Retina (tissue), 1 donor: ENCODE measurements around the gene GPR158.
A peak's percentile ranks its signal among the peaks of the same experiment; 100 is the strongest.

ENCODE experiments used
- DNase-seq: peaks from one replicate; pipeline ENCODE4 v3.0.0-alpha.2; 2016

Gene GPR158

DNA sequence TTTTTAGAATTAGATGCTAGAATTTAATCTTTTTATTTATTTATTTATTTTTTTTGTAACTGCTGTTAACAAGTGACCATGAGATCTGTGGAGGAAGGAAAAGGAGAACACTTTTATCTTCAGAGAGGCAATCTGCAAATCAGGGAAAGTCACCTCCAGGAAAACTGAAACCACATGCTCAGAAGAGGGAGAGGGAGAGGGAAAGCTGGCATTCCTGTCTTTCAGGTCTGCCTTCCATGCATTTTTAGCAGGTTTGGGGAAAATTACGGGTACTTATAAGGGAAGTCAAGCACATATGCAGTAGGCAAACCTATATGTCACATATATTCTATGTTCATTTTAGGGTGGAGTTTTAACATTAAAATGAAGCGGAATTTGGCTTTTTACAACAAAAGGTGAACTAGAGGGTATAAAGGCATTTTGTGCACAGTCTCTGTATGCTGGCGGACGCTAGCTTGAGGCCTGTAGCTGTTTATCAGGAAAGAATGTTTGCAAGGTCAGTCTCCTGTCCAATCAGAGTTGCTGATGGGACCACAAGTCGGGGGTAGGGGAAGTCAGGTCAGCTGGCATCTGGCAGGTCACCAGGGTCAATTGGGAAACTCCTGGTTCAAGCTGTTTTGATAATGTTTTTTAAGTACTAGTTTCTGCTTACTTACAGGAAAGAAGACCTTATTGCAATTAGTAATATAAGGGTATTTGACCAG is 333.5 kb downstream of the GPR158 start:
- no peak for DNase-seq

GRCh38 chr10:25509151-25509550 is 334.4 kb downstream of the GPR158 start:
- DNase-seq = no peak

DNA sequence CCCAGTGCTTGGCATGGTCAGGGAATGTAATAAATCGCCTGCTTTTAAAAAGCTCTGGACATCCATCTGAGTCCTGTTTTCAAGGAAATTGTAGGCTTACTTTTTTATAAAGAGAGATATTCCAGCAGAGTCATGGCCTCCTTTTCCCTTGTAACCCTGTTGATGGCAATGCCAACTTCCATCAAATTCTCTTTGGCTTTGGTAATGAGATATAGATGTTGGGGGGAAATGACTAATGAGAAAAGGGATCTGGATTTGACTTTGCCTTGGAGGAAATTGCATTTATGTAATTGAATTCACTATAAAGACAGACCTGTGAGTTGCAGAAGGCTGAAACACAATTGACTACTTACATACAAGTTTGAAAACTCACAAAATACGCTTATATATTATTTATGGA is 347.5 kb downstream of the GPR158 start:
- no peak for DNase-seq

- DNase-seq = no peak
Observed at GRCh38 chr10:25522946-25523608, 348.3 kb downstream of the GPR158 start.

DNA sequence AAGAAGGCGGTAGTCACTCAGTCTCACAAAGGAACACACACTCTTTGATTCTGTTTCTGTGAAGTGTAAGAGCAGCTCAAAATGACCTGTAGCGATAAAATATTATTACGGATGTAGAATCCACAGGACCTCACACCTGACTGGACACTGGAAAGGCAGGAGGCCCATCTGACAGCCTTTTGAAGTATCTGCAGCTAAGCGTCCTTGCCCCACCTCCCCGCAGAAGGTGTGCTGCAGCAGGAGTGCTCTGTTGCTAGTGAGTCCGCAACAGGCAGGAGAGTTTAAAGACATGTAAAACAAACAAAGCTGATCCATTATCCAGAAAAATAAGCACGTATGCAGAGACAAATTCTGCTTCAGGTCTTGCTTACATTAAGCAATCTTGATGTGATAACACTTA is 355.5 kb downstream of the GPR158 start:
- no peak for DNase-seq

DNA sequence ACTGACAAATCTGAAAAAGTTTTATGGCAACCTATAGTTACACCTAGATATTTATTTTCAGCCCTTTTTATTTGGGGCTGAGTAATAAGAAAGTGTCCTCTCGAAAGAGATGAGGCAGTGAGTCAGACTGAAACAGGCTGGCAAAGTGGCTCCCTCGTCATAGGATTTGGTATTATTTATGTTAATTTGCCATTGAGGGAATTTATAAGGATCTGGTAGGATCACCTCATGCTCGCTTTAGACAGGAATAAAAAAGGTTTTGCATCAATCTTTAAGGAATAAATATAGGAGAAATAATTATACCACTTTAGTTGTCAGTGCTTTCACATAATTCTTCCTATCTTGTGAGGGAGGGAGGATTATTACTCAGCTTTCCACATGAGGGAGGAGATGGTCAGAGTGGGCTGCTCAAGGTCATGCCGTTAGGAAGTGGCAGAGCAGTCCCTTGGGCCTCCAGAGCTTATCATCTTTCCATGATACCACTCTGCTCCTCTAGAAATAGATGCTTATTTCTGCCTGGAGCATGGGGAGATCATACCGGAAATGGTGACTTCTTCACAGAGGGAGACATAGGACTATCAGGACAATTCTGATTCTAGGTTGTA is 356.8 kb downstream of the GPR158 start:
- DNase-seq = no peak

DNA sequence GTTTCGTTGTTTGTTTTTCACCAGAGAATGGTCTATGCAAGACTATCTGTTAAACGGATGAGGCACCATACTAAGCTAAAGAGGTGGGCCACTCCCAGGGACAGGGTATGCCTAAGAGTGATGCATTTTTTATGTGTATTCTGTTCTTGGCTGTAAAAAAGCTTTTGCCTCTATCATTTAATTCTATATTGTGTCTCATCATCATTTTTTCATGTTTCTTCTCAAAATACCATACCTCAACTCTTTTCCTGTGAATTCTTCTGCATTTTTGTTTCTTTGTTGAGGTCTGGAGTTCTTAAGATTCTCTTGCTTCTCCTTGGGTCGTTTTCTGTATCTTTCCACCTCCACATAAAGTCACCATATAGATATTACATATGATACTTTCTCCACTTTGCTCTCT is 357.4 kb downstream of the GPR158 start:
- DNase-seq = no peak

DNA sequence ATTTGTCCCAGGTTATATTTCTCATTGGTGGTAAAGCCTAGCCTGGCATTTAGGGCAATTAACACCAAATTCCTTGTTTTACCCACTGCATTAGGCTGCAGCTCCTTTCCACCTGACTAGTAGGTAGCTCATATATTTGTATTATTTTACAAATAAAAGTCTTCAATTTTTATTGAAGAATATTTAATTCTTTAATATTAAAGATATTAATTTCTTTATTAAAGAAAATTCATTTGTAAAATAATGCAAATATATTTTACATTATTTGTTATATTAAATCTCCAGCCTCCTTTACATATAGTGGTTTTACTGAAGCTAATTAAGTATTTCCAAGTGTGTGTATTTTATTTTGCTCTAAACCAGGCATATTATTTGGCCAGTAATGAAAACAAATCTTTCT is 361.2 kb downstream of the GPR158 start:
- DNase-seq = no peak

DNA sequence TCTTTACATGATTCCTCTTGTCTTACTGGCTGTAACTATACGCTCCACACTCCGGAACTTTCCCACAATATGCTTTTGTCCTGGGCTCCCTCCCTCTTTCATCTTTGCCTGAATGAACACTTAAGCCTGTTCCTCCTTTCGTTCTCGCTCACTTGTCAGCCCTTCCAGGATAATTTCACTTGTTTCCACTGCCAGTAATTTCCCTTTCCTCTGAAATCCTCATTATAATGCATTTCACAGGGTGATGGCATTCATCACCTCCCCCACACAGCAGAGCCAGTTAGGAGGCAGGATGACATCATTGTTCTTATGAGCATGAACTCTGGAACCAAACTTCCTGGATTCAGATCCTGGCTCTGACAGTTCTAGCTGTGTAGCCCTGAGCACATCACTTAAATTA is 372.6 kb downstream of the GPR158 start:
- DNase-seq = peak; percentile 40

GRCh38 chr10:25552283-25552919 is 377.6 kb downstream of the GPR158 start:
- no peak for DNase-seq

DNA sequence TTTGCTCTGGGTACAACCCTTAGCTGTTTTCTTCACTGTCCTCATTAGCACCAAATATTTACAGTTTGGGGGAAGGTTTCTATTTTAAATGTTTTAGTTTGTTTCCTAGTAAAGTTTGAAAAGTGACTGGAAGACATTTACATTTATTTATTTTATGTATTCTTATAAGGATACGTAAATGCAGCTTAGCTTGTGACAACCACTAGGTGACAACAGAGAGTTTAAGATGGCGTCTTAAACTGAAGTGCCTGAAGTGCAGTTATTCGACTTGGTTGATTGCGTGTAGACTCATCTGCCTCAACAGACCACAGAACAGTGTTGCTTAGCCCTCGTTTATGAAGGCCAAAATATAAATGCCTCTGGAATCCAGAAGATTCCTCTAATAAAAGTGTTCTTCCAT is 381.1 kb downstream of the GPR158 start:
- no peak for DNase-seq

DNA sequence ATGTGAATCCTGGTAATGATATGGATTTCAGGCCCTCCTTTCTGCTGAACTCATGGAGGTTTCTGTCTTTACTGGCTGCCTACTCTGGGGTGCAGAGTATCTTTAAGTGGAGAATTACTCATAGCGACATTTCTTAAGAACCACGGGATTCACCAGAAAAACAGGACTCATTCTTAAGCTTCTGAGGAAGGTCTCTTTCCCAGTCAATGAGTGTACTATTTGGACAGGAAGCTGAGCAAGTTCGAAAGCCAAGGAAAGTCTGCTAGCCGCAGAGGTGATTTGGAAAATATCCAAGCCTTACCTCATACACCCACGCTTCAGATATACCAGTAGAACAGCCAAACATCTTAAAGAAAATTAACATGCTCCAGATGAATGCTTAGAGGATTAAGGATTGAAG is 381.7 kb downstream of the GPR158 start:
- DNase-seq = no peak

DNA sequence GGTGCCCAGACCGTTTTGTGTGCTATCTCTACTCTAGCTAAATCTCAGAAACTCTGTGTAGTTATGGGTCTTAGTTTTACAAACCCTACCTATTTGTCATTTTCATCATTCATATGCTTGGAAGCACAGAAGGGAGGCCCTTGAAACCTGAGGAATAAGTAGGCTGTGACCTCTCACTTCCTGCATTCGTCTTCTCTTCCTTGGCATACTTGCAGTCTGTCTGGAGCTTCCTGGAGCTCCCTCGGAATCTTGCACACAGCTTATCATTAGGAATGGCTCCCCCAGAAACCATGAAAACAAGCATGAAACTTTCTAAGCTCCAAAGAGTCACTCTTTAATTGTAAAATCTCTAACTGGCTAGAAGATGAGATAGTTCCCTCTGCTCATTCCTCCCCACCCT is 382.3 kb downstream of the GPR158 start:
- DNase-seq = no peak

GRCh38 chr10:25561758-25562157 is 387.0 kb downstream of the GPR158 start:
- DNase-seq = no peak

DNA sequence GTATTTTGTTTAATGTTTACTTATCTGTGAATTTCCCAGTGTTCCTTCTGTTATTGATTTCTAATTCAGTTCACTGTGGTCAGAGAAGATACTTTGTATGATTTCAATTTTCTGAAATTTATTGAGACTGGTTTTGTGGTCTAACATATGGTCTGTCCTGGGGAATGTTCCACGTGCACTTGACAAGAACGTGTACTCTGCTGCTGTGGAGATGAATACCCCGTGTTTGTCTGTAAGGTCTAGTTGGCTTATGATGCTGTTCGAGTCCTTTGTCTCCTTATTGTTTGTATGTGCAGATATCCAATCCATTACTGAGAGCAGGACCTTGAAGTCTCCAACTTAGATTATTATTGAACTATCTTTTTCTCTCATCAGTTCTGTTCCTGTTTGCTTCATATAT is 387.7 kb downstream of the GPR158 start:
- no peak for DNase-seq

- no peak for DNase-seq
Observed at GRCh38 chr10:25564351-25564750, 389.6 kb downstream of the GPR158 start.

DNA sequence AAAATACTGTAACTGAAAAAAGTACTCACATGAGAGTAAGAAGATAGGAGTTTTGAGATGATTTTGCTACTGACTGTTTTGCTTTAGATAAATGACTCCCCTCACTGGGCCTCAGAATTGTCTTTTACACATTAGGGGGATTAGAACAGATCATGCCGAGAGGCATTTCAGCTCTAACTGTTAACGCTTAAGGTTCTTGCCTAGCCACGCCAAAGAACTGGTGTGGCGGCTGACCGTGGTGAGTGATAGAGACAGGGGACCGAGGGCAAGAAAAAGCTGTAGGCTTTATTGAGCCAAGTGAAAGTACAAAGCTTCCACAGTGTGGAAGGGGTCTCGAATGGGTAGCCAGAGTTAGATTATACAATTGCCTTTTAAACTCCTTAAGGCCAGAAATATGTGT is 390.8 kb downstream of the GPR158 start:
- DNase-seq = no peak

DNA sequence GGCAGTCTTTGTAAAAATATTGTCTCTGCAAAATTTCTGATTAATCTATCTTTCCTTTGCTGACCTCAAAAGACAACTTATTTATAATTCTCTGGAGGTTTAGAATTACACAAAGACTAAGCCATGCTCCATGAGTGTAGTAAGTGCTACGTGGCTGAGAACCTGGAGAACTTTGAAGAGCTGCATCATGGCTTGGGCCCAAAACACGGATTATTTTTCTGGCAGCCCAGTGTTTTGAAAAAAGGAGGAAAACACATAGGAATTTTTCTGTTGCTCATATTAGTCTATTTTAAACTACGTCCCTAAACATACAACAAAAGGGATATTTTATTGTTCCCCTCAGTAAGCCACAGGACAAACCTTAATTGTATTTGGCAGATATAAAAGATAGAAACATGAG is 398.5 kb downstream of the GPR158 start:
- DNase-seq = no peak

- no peak for DNase-seq
Observed at GRCh38 chr10:25575343-25575742, 400.5 kb downstream of the GPR158 start.

GRCh38 chr10:25578061-25578460 is 403.3 kb downstream of the GPR158 start:
- no peak for DNase-seq

DNA sequence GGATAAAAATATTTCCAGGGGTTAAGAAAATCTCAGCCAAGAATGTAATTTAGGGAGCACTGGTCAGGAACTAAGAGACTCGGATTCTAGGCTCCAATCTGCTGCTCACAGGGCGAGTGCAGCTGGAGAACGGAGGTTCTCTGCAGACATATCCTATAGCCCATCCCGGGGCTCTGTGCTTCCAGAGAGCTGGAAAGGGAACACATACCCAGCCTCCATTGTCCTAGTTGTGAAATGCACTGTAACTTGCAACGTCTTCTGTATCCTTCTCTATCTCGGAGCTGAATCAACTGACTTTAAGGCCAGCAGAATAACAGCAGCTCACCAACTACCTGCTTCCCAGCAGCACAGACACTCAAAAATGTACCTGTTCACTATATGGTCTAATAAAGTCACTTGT is 408.2 kb downstream of the GPR158 start:
- DNase-seq = no peak

DNA sequence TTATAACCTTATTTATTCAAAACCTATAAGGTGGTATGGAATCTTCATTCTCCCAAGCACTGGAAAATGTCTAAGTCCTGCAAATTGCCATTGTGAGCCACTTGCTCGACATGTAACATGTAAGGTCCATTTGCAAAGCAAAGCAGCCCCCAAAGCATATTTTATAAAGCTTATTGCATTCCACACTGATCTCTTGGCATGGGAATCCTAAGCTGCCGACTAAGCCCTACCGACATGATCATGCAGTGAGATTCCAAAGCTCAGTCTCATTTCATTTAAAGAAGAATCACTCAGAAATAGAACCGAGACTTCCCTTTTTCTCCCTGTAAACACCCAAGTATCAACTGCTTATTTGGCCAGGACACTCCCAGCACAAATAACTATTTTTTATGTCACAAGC is 425.9 kb downstream of the GPR158 start:
- no peak for DNase-seq

- no peak for DNase-seq
Observed at GRCh38 chr10:25604591-25604990, 429.8 kb downstream of the GPR158 start.

DNA sequence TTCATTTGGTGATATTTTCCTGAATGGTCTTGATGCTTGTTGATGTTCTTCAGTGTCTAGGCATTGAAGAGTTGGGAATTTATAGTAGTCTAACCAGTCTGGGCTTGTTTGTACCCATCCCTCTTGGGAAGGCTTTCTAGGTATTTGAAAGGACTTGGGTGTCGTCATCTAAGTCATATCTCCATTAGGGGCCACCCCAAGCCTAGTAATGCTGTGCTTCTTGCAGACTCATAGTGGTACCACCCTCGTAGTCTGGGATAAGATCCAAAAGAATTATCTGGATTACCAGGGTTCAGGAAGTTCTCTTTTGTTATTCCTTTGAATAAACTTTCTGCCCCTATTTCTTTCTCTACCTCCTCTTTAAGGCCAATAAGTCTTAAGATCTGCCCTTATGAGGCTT is 439.9 kb downstream of the GPR158 start:
- DNase-seq = no peak
